Fibroblast of upper back skin (primary cell): ENCODE results near the gene SNX13.

Experiments
- DNase-seq: peaks from one replicate; pipeline ENCODE4 v3.0.0-alpha.2; 2013

SNX13 gene

GRCh38 chr7:17946591-17946990 lies 6.3 kb upstream of the SNX13 start:
- no peak for DNase-seq

DNA sequence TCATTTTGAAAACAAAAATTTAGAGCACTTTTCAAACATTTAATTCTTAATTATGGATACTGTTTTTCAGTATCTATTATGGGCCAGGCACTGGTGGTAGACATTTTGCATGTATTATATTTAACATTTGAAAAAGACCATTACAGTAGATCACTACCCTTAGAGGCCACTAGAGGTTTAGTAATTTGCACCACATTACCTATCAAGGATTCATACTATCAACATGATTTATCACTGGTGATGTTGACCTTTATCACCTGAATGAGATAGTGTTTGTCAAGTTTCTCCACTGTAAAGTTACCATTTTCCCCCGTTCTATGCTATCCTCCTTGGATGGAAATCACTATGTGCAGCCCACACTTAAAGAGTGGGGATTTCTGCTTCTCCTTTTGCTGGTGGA lies 4.4 kb upstream of the SNX13 start:
- no peak for DNase-seq

DNA sequence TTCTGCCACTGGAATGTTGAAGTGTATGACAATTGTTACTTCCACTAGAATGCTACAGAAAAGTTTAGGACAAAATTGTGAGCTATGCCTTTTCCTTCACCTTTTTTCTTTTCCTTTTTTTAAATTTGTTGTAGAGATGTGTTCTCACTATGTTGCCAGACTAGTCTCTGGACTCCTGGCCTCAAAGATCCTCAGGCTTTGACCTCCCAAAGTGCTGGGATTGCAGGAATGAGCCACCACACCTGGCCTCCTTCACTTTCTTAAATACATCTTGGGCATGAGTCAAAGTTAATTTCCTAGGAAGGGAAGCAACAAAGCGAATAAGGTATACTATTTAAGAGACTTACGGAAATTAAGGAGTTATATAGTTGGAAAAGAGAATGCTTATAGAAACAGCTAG lies 2.7 kb upstream of the SNX13 start:
- no peak for DNase-seq

DNA sequence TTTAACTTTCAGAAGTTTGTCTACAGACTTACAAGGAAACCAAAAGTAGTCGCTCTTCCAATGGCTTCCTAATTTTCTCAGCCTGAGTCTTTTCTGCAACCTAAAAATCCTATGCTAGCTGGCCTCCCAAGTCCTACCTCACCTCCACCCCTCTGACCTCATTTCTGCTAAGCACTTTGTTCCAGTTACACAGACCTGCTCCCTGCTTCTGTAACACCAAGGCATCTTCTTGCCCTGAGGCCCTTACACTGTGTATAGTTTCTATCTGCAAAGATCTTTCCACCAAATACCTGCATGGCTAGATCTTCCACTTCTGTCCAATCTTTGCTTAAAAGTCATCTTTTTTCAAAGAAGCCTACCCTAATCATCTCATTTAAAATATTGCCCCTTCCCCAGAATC lies 1.9 kb upstream of the SNX13 start:
- DNase-seq, result no peak

DNA sequence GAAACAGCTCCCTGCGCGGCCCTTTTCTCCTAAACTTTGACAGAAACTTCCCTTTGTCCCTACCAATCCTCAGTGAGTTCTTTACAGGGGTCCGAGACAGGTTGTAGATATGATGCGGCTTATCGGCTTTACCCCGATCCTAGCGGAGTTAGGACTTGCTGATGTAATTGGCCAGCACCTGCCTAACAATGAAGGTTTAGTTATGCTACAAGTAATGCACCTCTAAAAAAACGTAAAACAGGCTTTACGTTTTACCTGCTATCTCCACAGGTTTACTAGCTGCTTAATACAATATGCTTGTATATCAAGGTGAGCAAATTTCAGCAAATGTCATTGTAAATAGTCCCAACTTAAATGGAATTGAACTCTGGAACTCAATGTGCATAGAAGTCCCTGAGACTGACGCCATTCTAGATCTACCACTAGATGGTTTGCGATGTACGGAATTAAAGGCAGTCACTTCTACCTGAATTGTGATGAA lies 697 bp upstream of the SNX13 start:
- DNase-seq, result no peak

GRCh38 chr7:17939606-17940301 lies 540 bp downstream of the SNX13 start:
- DNase-seq, result no peak

- DNase-seq, result peak; percentile 25
These were observed 1.1 kb downstream of the SNX13 start for GRCh38 chr7:17939211-17939605.

- peak; percentile 21 for DNase-seq
These were observed 2.7 kb downstream of the SNX13 start for GRCh38 chr7:17937506-17938120.

DNA sequence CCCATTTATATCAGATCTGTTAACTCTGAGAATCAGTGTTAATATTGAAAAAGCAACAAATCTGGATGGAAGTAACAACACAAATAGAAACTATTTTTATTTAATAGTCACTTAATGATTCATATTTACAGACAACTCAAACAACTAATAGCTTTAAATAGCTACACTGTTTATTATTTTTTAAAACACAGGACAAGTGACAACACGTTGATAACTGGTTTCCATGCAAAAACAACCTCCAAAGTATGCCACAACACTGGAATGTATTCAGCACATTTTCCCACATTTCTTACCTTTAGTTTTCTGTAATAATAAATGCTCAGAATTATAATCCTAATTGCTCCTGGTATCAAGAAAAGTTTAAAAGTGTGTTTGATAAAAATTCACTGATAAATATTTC lies 4.0 kb downstream of the SNX13 start:
- no peak for DNase-seq

DNA sequence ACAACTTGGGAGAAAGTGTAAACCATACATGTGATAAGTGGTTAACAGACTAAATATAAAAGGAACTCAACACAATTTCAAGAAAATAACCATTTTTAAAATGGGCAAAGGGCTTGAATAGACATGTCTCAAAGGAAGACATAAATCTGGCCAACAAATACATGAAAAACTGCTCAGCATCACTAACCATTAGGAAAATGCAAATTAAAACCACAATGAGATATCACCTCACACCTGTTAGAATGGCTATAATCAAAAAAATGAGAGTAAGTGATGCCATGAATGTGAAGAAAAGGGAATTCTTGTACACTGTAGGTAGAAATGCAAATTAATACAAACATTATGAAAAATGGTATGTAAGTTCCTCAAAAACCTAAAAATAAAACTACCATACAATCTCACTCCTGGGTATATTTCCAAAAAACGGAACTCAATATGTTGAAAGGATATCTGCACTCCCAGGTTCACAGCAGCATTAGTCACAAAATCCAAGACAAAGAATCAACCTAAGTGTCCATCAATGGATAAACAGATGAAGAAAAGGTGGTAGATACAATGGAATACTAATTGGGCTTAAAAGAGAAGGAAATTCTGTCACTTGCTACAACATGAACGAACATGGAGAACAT lies 5.6 kb downstream of the SNX13 start:
- no peak for DNase-seq

DNA sequence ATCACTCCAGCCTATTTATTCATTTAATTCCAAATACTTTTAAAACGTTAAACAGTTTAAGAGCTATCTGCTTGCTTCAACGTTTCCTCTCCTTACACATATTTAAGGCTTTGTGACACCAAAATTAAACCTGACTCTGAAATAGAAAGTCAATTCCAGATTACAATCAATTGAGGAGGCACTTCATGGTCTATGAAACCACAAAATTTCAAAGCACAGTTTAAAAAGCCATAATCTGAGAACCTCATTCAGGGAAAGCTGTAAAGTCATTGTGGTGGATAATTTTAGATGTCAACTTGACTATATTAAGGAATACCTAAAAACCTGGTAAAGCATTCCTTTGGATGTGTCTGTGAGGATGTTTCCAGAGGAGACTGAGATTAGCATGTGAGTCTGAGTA lies 6.2 kb downstream of the SNX13 start:
- no peak for DNase-seq

DNA sequence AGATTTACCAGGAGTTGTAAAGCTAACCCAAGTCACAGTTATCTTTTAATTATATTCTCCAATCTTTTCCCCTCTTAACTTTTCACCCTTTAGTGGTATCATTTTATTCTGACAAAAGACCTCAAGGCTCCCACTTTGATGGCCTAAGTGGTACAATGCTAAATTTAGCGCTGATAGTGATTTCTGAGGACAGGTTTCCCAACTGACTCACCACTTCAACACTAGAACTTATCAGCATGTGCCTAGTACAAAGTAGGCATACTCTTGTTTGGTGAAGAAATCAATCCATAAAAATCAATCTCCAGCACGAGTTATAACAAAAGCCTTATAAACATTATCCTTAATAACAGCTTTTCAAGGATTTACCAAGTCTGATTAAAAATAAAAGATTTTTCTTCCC lies 7.5 kb downstream of the SNX13 start:
- no peak for DNase-seq

- DNase-seq, result no peak
These were observed 9.2 kb downstream of the SNX13 start for GRCh38 chr7:17931069-17931468.

GRCh38 chr7:17930546-17930945 lies 9.7 kb downstream of the SNX13 start:
- DNase-seq, result no peak

GRCh38 chr7:17929647-17930395 lies 10.5 kb downstream of the SNX13 start:
- no peak for DNase-seq

DNA sequence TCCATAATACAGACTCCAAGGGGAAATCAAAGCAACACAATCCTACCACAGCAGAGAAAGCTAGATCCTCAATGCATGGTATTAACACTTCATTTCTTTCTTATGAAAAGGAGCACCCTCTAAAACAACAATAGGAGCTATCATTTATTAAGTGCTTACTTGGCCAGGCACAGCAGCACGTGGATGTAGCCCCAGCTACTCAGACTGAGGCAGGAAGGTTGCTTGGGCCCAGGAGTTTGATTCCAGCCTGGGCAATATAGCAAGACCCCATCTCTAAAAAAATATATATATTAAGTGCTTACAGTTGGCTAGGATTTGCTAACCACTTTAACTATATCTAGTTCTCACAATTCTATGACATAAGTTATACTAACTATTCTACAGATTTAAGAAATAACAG lies 12.2 kb downstream of the SNX13 start:
- no peak for DNase-seq

DNA sequence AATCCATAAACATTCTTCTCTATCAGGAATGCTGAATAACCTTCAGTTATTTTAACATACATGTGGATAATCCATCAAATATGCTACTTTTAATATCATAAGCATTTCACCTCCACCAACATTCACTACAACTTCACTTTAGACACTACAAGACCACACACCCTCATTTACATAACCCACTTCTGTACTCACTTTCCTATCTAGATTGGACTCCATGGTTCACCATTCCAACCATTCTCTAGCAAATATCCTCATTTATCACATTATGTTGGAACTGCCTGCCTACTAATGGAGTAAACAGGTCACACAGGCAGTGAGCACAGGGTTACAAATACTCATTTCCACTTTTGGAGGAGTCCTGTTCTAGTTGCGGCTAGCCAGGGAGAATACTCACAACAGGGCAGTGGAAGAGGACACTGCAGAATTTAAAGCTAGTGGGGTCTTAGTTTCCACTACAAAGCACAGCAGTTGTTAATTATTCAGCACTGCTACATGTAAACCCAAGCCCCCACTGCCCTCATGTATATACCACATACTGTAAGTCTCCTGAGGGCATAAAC lies 18.4 kb downstream of the SNX13 start:
- no peak for DNase-seq

DNA sequence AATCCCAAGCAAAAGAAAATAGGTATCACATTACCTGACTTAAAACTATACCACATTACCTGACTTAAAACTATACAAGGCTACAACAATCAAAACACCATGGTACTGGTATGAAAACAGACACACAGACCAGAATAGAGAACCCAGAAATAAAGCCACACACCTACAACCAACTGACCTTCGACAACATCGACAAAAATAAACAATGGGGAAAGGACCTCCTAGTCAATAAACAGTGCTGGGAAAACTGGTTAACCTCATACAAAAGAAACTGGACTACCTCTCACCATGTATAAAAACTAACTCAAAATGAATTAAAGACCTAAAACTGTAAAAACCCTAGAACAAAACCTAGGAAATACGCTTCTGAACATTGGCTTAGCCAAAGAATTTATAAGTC lies 22.5 kb downstream of the SNX13 start:
- no peak for DNase-seq

DNA sequence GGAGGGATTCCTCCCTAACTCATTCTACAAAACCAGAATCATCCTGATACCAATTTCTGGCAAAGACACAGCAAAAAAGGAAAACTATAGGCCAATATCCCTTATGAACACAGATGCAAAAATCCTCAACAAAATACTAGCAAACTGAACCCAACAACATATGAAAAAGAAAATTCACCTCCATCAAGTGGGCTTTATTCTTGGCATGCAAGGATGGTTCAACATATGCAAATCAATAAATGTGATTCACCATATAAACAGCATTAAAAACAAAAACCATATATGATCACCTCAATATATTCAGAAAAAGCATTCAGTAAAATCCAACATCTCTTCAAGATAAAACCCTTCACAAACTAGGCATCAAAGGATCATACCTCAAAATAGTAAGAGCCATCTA lies 23.5 kb downstream of the SNX13 start:
- no peak for DNase-seq

DNA sequence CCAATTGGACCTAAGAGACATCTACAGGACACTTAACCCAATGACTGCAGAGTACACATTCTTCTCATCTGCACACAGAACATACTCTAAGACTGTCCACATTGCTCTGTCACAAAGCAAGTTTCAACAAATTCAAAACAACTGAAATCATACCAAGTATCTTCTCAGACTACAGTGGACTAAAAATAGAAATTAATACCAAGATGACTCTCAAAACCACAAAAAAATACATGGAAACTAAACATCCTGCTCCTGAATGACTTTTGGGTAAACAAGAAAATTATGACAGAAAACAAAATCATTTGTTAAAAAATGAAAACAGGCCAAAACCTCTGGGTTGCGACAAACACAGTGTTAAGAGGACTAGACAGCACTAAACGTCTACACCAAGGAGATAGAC lies 24.5 kb downstream of the SNX13 start:
- no peak for DNase-seq

DNA sequence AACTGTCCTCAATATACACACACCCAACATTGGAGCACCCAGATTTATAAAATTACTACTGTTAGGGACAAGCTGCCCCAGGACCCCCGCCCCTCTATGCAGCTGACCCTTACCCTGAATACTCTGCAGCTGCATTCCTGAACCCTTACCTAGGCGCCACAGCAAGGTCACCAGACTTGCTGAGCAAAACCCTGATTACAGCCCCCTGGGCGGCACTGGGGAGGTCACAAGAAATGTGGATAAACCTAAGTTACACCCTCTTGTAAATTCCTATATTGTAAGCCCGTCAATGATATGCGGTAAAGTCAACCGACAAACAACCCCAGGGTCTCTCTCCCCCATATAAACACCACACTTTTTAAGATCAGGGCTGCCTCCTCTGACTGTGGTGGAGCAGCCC lies 25.1 kb downstream of the SNX13 start:
- no peak for DNase-seq

DNA sequence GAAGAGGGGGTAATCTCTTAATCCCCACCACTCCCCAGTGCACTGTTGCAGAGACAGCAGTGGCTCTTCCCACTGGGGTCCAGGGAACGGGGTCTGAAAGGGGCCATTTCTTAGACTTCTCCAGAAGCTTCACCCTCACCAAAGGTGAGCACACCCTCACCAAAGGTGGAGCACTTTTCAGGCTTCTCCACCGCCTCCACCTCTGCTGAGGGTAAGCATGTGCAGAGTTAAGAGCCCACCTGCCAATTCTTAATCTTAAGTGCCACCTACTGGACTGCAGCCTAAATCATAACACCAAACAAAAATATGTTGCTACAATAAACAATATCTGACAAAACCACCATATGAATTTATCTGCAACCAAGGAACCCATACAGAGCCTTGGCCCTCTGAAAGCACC lies 27.0 kb downstream of the SNX13 start:
- no peak for DNase-seq

DNA sequence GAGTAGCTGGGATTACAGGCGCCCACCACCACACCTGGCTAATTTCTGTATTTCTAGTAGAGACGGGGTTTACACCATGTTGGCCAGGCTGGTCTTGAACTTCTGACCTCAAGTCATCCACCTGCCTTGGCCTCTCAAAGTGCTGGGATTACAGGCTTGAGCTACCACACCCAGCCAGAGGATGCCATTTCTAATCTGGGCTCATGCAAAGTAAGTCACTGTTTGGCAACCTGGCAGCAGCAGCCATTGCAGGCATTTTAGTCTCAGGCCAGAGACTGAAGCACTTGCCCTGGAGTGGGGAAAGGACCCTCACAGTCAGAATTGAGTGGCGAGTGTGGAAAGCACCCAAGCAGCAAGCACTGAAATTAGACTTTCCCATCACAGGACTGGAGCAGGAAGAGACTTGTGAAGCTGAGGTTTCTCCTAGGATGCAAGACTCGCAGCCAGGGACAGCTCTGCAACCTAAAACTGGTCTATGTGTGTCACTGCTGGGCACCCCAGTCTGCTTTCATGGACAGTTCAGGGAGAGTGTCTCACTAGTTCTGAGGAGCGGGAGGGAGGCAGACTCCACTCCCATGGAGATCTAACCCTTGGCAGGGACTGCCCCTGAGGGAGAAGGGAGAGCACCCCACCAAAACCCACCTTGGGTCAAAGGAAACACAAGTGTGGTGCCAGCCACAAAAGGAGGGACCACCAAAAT lies 27.6 kb downstream of the SNX13 start:
- DNase-seq, result no peak
